ENCODE measurements around the gene TAX1BP3. TPM values are rescaled to one million over a fixed set of nuclear protein-coding genes. Genes with fewer than 3 reads are reported as not detected.

TAX1BP3 gene
- total RNA-seq, 1 donor from 2014 or later, result 190 TPM

DNA sequence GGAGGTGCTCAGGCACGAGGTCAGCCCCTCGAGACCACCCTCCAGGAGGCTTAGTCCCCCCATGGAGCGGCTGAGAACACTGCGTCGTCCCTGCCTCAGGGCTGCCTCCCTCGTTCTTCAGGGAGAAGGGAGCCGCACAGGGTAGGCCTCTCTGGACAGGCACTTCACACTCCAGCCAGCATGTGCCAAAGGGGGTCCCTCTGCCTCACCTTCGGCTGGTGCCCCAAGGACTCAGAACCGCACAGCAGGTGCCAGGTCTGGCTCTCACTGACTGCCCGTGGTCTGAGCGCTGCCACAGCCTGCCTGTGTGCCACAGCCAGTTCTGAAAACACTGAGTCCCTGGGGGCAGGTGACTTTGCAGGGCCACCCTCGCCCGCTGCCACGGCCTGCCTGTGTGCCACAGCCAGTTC lies 20.5 kb upstream of the TAX1BP3 start:
- no peak for DNase-seq (ENCODE audit: low read depth in 2 of 2)

GRCh38 chr17:3688027-3688553 lies 19.7 kb upstream of the TAX1BP3 start:
- DNase-seq (ENCODE audit: low read depth in 2 of 2), result no peak

DNA sequence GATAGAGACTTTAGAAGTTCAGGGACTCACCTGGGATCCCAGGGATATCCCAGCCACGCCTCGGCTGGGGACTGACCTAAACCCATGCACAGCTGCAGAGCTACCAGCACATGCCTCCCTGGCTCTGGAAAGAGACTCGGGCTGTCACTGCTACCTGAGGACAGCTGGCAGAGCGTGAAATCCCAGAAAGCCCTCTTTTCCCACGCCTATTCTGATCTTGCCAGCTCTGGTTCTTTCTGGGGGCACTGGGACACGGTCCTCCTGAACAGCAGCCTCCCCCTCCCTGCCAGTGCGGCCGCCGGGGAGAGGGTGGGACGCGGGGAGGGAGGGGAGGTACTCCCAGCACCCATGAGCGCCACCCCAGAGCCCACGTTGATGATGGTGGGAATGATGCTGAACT lies 16.8 kb upstream of the TAX1BP3 start:
- no peak for DNase-seq (ENCODE audit: low read depth in 2 of 2)

DNA sequence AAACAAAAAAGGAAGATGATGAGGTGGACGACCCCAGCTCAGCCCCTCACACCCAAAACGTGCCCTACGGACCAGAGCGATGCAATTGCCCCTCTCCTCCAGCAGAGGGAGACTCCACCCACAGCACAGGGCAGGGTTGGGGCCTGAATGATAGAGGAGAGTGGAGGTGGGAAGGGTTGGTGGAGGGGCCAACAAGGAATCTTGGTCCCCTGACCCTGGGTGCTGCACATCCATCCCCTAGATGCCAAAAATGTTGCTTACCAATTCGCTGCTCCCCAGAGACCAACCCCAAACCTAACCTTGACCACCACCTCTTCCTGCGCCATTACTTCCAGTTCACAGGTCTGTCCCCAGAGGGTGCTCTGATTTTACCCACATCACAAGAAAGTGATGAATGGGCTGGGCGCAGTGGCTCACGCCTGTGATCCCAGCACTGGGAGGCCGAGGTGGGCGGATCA lies 14.7 kb upstream of the TAX1BP3 start:
- DNase-seq (ENCODE audit: low read depth in 2 of 2), result peak in 1 of 2 donors; percentile 28

DNA sequence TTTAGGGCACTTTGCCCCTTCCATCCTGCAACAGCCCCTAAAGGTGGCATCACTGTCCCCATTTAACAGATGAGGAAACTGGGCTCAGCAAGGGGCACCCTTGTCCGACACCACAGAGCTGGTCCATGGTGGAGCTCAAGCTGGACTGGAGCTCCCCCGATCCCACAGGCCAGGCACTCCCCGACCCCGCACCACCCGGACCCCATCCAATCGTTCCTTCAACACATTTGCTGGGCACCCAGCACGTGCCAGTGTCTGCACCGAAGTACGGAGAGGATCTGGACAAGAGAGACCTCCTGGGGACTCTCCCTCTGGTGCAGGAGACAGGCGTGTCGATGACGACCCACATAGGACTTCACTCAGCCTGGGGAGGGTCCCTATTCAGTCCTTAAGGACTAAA lies 13.7 kb upstream of the TAX1BP3 start:
- no peak for DNase-seq (ENCODE audit: low read depth in 2 of 2)

GRCh38 chr17:3681565-3681964 lies 13.2 kb upstream of the TAX1BP3 start:
- no peak for DNase-seq (ENCODE audit: low read depth in 2 of 2)

GRCh38 chr17:3681057-3681456 lies 12.7 kb upstream of the TAX1BP3 start:
- DNase-seq (ENCODE audit: low read depth in 2 of 2), result no peak

DNA sequence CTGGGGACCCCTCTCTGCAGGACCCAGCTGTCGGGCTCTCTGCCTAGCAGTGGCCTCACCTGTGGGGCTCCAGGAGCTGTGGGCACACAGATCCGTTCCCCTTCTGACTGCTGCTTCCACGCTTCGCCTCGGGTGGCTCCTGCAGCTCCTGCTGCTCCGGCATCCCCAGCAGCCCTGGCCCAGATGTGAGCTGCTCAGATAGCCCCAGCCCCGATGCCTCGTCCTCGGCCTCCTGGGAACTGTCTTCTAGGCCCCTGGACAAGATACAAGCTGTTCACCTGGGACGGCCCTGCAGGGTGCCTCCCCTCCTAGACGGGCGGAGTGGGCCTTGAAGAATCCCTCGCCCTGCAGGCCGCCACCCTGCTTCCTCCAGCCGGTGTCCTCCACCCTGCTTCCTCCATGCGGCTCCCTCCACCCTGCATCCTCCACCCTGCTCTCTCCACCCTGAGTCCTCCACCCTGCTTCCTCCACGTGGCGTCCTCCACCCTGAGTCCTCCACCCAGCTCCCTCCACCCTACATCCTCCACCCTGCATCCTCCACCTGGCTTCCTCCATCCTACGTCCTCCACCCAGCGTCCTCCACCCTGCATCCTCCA lies 11.3 kb upstream of the TAX1BP3 start:
- DNase-seq (ENCODE audit: low read depth in 2 of 2), result no peak

- DNase-seq (ENCODE audit: low read depth in 2 of 2), result no peak
Observed at GRCh38 chr17:3678821-3679530, 10.6 kb upstream of the TAX1BP3 start.

- DNase-seq (ENCODE audit: low read depth in 2 of 2), result no peak
Observed at GRCh38 chr17:3678095-3678820, 9.9 kb upstream of the TAX1BP3 start.

DNA sequence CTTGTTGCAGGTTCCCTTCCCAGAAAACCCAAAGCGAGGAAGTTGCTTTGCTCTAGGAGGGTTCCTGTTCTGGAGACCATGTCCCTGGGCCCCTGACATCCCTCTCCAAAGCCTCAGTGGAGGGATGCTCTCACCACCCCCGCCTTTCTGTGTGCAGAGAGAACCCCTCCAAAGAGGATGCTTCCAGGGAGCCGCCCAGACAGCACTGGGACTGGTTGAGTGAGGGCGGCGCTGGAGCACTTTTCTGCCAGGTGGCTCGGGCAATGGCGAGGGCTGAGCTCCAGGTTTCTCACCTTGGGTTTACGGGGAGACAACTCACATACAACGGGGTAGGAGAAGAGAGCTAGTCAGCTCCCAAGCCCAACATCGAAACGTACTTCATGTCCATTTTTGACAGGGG lies 7.5 kb upstream of the TAX1BP3 start:
- DNase-seq (ENCODE audit: low read depth in 2 of 2), result no peak

- no peak for DNase-seq (ENCODE audit: low read depth in 2 of 2)
Observed at GRCh38 chr17:3672571-3672970, 4.2 kb upstream of the TAX1BP3 start.

GRCh38 chr17:3669548-3669947 lies 1.2 kb upstream of the TAX1BP3 start:
- DNase-seq (ENCODE audit: low read depth in 2 of 2), result no peak

DNA sequence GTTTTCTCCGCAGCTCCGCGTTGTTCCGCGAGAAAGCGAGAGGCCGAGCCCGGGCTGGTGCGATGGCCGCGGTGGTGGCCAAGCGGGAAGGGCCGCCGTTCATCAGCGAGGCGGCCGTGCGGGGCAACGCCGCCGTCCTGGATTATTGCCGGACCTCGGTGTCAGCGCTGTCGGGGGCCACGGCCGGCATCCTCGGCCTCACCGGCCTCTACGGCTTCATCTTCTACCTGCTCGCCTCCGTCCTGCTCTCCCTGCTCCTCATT lies 638 bp upstream of the TAX1BP3 start:
- peak in 1 of 2 donors; percentile 14 for DNase-seq (ENCODE audit: low read depth in 2 of 2)

DNA sequence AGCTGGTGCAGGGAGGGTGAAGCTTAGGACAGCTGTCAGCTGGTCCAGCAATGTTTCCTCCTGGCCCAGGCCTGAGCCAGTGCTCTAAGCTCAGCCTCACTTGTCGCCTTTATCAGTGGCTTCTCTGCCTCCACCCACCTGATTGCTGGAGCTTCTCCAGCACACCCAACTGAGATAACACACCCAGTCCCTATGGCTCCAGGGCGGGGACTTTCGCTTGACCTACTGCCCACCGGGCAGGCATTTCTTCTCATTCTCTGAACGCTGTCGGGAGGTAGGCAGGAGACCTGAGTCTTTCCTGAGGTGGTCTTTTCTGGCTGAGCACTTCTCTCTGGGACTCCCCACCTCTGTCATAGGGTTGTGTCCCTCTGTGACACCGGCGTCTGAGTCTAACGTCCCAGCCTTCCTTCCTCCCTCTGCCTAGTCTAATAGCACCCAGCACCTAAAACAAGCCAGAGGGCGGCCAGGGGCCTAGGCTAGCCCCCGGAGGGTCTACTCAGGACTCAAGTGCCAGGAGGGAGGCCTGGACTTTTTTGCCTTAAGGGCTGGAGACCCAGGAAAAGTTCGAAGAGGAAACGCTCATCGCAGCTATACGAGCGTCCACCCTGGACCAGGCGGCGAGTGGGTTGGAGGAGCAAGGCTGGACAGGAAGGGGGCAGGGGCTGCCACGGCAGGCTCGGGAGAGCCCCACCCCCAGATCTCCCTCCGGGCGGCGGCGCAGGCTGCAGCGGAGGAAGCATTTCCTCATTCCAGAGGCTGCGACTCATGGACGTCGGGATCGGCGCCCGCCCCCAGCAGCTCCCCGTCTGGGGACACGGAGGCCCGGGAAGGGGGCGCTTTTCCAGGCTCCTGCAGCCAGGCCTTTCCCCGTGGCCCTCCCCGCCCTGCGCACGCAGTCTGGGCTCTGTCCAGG lies 756 bp downstream of the TAX1BP3 start:
- peak; percentile 66 to 93 for DNase-seq (ENCODE audit: low read depth in 2 of 2)

DNA sequence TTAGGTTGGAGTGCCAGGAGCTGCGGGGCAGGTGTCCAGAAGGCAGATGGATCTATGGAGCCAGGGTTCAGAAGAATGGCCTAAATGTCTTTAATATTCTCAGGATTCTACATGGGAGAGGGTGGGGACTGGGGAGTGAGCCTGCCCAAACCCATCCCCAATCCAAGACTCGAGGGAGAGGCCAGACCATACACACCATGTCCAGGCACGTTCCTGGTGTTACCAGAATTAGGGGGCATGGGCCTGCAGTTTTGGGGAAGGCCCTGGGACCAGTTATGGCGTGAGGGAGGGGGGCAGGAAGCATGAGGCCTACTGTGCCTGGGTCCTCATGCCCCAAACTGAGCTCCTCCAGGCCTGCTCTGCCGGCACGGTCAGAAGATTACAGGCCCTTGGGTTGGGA lies 1.9 kb downstream of the TAX1BP3 start:
- no peak for DNase-seq (ENCODE audit: low read depth in 2 of 2)

DNA sequence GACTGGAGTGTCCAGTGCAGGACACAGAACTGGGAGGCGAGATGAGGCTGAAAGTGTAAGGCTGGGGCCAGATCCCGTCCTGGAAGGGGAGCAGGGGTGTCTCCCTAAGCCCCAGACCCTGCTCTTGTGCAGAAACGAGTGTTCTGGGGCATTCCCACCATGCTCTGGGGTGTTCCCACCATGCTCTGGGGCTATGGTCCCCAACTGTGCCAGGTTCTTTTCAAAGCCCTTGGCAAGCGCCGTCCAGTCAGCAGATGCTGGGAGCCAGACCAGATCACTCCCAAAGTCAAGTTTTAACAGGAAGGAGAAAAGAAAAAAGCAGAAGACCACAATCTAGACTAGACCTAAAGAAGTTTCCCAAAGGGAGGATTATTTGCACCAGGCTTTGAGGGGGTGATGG lies 2.5 kb downstream of the TAX1BP3 start:
- DNase-seq (ENCODE audit: low read depth in 2 of 2), result no peak

DNA sequence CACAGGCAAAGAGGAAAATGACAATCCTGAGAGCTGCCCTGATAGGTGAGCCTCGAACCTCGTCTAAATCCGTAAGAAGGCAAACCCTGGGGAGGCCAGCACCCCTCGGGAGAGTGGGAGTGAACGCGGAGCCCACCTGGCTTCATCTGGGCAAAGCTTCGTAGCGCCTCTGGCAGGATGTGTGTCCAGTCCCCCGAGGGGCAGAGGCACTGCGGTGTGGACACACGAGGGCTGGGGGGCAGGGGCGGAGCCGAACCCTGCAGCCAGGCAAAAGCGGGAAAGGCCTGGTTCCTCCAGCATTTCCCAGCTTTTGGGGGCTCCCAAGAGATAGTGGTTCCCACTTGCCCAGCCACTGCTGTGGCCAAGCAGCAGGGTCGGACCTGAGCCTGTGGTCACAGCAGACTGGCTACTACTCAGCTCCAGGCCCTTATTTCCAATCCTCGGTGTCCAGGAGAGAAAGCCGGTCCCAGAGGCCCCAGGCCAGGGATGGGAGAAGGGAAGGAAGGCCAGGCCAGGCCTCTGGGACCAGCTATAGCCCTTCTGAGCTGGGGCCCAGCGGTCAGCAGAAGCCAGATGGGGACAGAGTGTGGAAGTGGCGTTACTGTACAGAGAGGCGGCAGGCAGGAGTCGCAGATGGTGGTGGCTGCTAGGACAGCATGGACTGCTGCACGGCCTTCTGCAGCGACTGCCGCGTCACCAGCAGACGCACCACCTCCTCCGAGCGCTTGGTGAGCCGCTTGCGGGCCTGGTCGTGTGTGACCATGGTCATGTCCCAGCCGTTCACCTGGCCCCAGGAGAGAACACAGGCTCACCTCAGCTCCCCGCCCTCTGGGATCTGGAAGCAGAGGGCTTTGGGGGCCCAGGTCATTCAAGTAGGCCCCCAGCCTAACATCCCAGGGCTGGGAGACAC lies 5.0 kb downstream of the TAX1BP3 start:
- no peak for DNase-seq (ENCODE audit: low read depth in 2 of 2)

- no peak for DNase-seq (ENCODE audit: low read depth in 2 of 2)
Observed at GRCh38 chr17:3660311-3660891, 8.0 kb downstream of the TAX1BP3 start.

DNA sequence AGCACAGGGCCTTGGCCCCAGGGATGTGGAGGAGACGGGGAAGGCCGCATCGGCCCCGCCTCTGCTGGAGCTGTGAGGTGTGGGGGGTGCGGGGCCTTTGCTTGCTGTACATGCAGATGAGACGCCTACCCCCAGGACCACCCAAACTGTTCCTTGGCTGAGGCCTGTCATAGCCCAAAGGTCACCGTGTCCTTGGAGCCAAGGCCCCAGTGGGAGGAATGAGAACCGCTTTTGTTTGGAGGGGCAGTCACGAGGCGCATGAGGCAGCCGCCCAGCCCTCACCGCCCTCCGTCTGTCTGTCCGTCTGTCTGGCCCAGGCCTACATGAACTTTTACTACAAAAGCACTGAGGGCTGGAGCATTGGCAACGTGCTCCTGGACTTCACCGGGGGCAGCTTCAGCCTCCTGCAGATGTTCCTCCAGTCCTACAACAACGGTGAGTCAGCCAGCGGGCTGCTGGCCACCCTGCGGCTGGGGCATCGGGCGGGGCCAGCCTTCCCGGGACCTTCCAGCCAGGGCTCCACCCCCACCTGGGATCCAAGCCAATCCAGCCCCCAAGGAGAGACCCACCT lies 8.8 kb downstream of the TAX1BP3 start:
- DNase-seq (ENCODE audit: low read depth in 2 of 2), result peak in 1 of 2 donors; percentile 74
